ENCODE measurements around the gene PON1.

GRCh38 chr7:95265634-95266033, 58.7 kb downstream of the PON1 start:
- TF ChIP-seq, protein P1, sequence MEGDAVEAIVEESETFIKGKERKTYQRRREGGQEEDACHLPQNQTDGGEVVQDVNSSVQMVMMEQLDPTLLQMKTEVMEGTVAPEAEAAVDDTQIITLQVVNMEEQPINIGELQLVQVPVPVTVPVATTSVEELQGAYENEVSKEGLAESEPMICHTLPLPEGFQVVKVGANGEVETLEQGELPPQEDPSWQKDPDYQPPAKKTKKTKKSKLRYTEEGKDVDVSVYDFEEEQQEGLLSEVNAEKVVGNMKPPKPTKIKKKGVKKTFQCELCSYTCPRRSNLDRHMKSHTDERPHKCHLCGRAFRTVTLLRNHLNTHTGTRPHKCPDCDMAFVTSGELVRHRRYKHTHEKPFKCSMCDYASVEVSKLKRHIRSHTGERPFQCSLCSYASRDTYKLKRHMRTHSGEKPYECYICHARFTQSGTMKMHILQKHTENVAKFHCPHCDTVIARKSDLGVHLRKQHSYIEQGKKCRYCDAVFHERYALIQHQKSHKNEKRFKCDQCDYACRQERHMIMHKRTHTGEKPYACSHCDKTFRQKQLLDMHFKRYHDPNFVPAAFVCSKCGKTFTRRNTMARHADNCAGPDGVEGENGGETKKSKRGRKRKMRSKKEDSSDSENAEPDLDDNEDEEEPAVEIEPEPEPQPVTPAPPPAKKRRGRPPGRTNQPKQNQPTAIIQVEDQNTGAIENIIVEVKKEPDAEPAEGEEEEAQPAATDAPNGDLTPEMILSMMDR (IDR thresholded peaks at IDR 0.05; ENCODE audit: control extremely low read depth in 1 of 3, insufficient read depth in 1 of 3, low read depth in 1 of 3, low read length in 3 of 3): no peak
- TF ChIP-seq POLR2A (IDR thresholded peaks at IDR 0.05; ENCODE audit: control extremely low read depth in 1 of 2, low read depth in 2 of 2, low read length in 2 of 2): no peak
- no peak for TF ChIP-seq RAD21 (IDR thresholded peaks at IDR 0.05 in 1 of 2, conservative IDR thresholded peaks at IDR 0.05 in 1 of 2; ENCODE audit: low read depth in 2 of 2, low read length in 2 of 2)
- TF ChIP-seq JUND (IDR thresholded peaks at IDR 0.05; ENCODE audit: low read length): no peak
- no peak for TF ChIP-seq EZH2 (IDR thresholded peaks at IDR 0.05; ENCODE audit: low read depth, low read length, severe bottlenecking)
- TF ChIP-seq TAF7 (optimal IDR thresholded peaks at IDR 0.05; ENCODE audit: borderline replicate concordance, low read depth, low read length): no peak
- no peak for TF ChIP-seq GABPA (IDR thresholded peaks at IDR 0.05; ENCODE audit: borderline replicate concordance, insufficient read depth, low read length)

Data from H1 (cell line).